GM20000 (cell line): Measurements from ENCODE around the gene SFT2D2.

Source experiments
- DNase-seq: peaks from one replicate; pipeline ENCODE4 v3.0.0; 2012; ENCODE audit warnings: low spot score
- TF ChIP-seq, protein P1 (sequence below): IDR thresholded peaks from 2 replicates; pipeline ENCODE4 v1.5.1; 2012; ENCODE audit warnings: mild to moderate bottlenecking, control low read depth; ENCODE audit errors: extremely low read depth, missing control alignments

The SFT2D2 gene

DNA sequence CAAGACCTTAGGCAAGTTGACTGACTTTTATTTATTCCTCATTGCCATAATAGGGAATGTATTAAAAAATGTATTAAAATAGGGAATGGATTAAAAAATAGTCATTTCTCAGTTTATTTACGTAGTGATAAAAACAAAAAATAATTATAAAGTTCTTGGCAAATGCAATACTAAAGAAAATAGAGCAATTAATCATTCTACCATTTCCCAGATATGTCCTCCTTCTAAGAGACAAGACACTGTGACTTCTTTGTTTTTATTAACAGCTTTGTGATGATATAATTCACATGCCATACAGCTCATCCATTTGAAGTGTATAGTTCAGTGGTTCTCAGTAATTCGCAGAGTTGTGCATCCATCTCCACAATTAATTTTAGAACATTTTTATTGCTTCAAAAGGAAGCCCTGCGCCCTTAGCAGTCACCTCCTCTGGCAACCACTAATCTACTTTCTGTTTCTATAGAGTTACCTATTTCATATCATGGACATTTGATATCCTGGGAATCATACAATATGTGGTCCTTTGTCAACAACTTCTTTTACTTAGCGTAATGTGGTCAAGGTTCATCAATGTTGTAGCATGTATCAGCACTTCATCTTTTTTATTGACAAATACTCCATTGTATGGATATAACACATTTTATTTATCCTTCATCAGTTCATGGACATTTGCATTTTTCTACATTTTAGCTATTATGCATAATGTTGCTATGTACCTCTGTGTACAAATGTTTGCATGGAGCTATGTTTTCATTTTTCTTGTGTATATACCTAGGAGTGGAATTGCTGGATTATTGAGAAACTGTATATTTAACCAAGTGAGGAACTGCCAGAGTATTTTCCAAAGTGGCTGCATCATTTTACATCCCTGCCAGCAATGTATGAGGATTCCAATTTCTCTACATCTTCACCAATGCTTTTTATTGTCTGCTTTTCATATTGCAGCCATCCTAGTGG, 60.4 kb downstream of the SFT2D2 start:
- no peak for DNase-seq
- TF ChIP-seq, protein P1, sequence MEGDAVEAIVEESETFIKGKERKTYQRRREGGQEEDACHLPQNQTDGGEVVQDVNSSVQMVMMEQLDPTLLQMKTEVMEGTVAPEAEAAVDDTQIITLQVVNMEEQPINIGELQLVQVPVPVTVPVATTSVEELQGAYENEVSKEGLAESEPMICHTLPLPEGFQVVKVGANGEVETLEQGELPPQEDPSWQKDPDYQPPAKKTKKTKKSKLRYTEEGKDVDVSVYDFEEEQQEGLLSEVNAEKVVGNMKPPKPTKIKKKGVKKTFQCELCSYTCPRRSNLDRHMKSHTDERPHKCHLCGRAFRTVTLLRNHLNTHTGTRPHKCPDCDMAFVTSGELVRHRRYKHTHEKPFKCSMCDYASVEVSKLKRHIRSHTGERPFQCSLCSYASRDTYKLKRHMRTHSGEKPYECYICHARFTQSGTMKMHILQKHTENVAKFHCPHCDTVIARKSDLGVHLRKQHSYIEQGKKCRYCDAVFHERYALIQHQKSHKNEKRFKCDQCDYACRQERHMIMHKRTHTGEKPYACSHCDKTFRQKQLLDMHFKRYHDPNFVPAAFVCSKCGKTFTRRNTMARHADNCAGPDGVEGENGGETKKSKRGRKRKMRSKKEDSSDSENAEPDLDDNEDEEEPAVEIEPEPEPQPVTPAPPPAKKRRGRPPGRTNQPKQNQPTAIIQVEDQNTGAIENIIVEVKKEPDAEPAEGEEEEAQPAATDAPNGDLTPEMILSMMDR: no peak

DNA sequence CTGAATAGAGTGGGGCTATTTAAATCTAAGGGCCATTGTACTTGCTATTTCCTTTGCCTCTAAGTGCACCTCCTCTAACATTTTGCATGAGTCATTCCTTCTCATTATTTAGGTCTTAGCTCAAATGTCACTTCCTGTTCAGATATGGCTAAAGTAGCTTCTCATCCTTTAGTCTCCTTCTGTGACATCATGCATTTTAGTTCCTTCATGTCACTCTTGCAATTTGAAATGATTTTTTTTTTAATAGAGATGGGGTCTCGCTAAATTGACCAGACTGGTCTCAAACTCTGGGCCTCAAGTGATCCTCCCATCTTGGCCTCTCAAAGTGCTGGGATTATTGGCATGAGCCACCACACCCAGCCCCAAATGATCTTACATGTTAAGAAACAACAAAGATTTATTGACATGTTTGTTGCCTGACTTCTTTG, 61.4 kb downstream of the SFT2D2 start:
- no peak for DNase-seq
- TF ChIP-seq, protein P1: no peak

DNA sequence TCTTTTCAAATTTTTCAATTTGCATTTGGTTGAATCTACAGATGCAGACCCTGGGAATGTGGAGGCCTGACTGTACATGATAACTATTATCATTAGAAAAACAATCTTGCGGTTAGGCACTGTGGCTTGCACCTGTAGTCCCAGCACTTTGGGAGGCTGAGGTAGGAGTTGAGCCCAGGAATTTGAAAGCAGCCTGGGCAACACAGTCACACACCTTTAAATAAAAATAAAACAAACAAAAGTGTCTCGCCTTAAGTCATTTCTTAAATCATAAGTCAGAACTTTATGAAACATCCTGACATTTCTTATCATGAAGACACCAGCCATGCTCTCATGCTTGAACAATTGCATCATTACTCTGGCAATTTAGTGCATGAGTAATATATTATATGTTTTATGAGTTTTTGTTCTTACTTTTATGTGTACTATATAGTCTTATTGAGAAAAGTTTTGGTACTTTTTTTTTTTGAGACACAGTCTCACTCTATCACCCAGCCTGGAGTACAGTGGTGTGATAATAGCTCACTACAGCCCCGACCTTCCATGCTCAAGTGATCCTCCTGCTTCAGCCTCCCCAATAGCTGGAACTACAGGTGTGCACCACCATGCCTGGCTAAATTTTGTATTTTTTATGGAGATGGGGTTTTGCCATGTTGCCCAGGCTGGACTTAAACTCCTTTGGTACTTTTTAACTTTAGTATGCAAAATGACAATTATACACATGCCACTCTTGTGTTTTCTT, 62.7 kb downstream of the SFT2D2 start:
- TF ChIP-seq, protein P1: no peak
- DNase-seq: no peak

DNA sequence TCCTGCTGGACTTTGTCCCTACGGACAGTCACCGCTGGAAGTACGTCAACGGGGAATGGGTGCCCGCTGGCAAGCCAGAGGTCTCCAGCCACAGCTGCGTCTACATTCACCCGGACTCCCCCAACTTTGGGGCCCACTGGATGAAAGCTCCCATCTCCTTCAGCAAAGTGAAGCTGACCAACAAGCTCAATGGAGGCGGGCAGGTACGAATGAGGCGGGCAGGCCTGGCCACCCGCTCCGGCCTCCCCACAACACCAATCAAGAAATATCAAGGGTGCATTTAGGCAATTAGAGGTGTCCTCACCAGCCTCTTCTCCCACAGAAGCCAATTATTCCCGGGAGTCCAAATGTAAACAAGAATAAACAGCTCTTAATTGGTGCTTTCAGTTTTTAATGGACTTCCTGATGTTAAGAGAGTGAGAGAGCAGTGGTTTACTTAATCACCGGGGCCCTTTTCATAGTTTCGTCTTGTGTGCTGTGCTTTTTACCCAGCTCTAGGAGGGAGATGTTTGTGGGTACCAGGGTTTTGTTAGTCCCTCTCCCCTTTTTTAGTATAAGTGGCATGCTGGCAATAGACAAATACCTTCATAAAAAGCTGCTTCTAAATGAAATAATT, 65.5 kb downstream of the SFT2D2 start:
- TF ChIP-seq, protein P1: peak; percentile 3
- DNase-seq: no peak

DNA sequence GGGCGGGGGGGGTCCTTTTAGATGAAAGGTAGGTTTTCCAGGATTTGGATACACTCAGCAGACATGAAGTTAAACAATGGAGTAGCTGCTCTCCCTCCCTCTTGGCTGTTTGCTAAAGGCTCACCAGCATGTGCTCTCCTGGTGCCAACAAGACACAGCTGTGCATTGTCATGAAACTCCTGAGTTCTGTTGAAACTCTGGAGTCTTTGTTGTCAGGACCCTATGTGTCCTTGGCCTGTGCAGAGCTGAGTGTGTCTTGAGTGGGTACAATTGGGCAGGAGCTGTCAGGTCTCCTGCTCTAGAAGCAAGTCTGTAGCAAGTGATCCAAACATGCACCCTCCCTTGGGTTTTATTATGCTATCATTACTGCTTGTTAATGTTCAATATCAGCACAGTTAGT, 67.6 kb downstream of the SFT2D2 start:
- DNase-seq: no peak
- TF ChIP-seq, protein P1: no peak

DNA sequence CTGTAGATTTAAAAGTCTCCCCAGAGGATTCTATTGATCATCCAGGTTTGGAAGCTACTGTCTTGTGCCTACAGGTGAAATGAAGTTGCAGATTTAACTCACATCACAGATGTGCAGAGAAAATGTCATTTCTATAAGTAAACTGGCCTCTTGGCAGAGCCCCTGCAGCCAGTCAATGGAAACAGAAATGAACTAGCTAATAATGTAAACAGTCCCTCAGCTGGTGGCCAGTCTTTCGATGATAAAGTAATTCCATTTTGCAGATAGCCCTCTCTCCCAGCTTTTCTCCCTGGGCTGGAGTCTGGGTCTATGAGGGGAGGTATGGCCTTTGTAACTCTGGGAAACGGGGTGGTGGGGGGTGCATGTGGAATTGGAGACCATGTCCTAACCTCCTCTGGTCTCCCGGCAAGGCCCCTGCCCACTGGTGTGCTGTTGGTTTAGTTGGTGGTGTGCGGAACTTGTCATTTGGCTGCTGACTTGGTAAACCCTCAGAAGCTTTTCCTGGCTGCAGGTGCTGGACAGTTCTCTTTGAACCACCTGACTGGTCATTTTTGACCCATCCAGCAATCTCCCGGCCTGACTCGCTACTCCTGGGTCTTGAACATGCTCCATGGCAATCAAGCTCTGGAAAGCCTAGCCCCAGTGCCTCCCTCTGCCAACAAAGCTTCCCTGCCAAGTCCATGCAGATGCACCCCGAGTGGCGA, 69.8 kb downstream of the SFT2D2 start:
- DNase-seq: no peak
- TF ChIP-seq, protein P1: no peak
